ENCODE results near the gene DNAH17.

DNAH17 gene

DNA sequence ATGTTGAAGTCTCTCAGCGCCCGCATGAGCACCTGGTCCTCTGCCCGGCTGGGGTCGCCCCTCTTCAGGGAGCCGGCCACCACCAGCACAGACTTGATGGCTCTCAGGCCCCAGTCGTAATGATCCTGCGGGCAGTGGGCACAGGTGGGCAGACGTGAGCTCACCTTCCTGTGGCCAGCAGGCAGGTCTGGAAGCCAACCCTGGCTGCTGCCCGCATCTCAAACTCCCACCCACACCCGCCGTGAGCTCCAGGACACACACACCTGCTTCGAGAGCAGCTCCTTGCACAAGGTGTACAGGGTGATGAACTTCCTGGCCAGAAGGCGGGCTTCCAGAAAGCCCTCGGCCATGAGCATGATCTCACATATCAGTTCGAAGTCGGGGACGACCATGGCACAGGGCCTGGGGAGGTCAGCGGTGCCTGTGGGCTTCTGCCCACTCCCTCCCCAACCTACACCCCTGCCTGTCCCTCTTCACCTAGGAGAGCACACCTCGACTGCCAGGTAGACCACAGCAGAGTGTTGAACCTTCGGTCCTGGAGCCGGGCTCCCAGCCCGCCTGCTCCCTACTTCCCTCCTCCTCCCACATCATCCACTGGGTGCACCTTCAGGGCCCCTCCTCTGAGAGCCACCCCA lies 82.4 kb downstream of the DNAH17 start:
- no peak for DNase-seq (ENCODE audit: low read depth)

DNA sequence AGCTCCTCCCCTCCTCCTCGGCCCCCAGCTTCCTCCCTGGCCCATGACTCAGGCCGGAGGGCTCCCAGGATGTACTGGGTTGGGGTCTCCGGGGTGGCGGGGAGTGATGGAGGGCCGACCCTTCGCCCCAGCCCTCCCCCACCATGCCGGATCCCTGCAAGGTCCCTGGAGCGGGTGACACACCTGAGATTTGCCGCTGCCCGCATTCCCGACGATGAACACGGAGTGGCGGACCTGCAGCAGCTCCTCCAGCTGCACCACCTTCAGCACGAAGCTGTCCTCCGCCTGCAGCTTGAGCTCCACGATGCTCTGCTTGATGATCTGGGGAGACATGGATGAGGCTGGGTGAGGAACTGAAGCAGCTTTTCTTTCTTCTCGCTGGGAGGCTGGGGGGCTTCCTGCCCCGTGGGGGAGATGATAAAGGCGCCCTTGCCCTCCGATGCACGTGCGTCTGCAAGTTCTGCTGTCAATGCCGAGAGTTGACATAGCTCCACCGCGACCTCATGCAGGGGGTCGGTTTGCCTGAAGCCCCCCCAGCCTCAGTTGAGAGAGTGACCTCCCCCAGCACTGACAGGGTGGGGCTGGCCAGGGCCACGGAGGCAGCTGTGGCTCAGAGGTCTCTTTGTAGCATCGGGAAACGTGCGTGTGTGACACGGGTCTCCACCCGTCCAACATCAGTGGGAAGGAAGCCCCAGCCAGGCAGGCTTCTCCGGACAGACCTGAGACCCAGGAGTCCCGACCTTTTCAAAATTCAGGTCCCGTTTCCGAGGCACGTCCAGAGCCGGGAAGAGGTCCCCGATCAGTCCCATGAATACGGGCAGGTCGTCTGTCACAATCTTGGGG lies 83.1 kb downstream of the DNAH17 start:
- no peak for DNase-seq (ENCODE audit: low read depth)

DNA sequence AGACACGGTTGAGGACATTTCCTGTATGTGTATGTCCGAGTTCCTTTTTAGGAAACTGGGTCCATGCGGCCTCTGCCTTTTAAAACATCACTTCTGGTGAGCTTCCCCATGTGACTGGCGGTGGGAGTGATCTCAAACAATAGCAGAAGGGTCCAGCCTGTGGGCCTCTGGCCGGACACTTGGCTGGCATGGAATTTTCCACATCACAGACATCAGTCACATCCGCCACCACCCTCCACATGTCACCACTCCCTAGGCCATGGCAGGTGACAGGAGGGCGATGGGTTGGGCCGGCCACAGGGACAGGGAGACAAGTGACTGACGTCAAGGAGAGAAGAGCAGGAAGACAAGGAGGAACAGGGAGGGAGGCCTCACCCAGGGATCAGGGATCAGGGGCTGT lies 83.7 kb downstream of the DNAH17 start:
- DNase-seq (ENCODE audit: low read depth), result no peak

DNA sequence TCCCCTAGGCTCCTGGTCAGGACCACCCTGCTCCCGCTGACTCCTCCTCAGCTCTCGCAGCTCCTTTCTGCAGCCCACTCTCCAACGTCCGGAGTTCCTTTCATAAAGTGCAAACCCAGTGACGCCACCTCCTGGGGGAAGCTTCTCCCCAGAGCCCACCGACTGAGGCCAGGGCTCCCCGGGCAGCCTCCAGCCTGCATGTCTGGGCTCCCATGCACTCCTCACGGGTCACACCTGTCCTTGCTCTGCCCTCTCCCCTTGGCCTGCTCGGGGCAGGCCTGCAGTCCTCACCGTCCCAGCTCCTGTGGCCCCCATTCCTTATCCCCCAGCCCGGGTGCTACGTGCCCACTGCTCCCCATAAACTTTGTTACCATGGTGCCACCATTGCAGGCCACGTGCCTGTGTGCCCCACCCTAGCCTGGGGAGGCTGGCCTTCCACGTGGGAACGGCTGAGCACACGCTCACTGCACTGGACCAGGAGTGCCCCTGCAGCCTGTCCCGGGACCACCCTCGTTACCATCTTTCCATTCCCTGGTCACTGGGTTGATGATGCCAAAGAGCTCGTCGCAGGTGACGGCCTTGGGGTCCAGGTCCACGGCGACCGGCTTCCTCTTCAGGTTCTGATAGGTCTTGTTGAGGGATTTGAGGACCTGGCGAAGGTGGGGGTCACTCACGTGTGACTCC lies 84.9 kb downstream of the DNAH17 start:
- no peak for DNase-seq (ENCODE audit: low read depth)

DNA sequence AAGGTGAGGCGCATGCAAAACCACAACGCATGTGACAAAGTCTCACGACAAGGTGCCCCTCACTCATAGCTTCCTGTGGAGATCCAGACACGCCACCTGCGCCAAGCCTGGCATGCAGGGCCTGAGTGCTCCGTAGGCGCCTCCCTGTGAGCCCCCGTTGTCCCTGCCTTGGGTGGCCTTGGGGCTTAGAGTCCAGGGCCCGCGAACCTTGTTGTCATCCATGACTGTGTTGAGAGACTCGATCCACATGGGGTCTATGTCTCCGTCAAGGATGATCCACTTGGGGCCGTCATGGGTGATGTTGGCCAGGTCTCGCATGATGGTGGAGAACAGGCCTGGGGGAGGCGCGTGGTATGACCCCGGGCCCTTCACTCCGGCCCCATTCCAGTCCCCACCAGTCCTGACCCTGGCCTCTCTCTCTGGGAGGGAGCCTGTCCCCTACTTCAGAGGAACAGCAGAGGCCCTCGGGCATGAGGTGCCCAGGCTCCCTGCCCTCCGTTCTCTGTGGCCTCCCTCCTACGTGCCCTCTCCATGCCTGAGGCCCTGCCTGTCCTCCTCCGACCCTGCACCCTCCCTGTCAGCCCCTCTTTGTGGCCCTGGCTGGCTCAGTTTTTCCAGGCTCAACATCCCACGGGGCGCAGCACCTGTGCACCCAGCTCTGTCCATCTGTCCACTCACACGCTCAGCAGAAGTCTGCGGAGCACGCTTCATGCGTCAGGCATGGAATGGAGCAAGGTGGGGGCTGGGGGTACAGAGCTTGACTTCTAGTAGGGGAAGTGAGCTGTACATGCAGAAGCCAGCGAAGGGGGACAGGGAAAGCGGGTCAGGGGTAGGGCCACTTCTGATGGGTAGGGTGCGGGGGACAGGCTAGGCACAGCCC lies 85.7 kb downstream of the DNAH17 start:
- DNase-seq (ENCODE audit: low read depth), result no peak

DNA sequence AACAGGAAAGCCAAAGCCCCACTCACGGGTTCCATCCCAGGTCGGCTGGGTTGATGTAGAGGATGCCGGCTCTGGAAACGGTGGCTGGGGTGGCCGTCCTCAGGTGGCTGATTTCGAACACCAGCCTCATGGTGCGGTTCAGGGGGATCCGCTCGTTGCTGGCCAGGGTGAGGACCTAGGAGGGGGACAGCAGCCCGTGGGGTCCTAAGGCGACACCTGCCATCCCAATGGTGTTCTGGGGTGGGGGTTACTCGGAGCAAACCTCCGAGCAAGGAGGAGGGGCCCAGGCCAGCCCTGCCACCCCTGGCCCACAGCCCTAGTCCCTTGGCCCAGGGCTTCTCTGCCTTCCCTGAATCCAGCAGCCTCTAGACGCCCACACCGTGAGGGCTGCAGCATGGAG lies 86.5 kb downstream of the DNAH17 start:
- no peak for DNase-seq (ENCODE audit: low read depth)

DNA sequence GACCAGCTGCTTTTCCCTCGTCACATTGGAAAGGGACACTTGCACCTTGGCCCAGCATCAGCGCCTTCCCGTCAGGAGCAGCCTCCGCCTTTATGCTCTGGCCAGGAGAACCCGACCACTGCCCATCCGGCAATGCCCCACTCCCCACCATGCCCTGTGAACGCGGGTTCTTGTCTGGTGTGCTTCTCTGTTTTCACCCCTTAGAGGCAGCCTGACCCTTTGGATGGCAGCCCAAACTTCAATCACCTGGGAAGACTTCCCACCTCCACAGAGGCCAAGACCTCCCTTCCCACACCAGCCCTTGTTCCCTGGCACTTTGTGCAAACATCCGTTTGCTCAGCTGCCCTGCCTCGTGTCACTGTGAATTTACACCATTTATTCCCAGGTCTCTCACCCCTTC lies 87.0 kb downstream of the DNAH17 start:
- DNase-seq (ENCODE audit: low read depth), result no peak

DNA sequence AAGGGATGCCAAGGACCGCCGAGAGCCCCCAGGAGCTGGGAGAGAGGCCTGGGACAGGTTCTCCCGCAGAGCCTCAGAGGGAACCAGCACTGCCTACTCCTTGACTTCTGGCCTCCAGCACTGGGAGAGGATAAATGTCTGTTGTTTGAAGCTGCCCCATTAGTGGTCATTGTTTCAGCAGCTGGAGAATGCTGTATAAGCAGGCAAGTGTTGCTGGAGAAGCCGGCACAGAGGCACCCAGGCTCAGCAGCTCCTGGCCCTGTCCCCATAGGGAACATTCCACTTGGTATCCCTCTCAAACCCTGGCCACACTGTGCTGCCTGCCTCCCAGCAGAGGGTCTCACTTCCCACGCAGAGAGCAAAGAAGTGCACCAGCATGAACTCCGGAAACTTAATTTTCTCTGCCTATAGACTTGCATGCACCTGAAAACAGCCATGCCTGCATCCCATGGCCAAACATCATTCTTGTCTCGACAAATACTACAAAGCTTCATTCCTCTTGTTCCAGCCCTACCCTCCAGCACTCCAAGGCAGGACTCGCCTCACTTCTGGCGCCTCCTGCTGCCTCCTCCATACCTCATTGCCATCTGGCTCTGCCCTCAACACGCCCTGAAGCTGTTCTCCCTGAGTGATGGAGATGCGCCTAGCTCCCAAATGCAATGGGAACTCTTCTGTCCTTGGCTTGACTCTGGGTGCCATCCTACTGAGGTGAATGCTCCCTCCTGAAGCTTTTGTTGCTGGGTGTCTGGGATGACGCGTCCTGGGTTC lies 88.1 kb downstream of the DNAH17 start:
- DNase-seq (ENCODE audit: low read depth), result no peak

DNA sequence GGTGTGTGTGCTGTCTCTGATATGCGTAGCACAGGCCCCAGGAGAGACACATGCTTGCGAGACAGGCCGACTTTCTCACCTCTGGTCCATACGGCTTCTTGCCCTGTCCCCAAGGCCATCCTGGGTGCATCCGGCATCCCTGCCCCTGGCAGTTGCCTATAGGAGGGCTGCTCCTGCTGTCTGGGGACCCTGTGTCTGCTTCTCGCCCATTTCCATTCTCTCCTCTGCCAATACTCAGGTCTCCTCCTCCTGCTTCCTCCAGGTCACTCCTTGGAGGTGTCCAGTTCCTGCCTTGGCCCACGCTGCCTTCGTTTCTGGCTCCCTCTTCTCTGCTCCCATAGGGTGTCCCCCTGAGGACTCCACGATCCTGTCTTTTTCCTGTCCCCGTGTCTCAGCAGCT lies 89.0 kb downstream of the DNAH17 start:
- no peak for DNase-seq (ENCODE audit: low read depth)

DNA sequence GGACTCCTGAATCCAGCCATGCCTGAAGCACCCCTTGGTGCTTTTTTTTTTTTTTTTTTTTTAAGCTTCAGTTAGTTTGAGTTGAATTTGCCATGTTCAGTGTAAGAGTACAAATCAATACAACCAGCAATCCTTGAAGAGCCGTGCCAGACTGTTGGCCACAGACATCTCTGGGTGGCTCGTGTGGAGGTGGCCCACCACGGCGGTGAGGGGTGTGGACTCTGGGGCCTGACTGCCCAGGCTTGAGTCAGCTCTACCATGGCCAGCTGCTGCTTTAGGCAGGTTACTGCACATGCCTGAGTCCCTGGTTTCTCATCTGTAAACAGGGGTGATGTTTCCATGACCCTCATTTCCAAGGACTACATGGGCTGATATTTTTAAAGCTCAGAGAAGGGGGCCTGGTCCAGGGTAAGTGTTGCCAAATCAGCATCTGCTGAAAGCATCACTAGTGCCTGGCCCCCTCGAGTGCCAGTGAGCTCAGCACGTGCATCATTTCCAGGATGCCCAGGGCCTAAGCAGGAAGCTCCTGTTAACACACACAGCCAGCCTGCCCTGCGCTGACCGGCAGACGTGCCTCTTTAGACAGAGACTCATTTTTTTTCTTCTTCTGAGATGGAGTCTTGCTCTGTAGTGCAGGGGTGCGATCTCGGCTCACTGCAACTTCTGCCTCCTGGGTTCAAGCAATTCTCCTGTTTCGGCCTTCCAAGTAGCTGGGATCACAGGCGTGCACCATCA lies 90.1 kb downstream of the DNAH17 start:
- DNase-seq (ENCODE audit: low read depth), result no peak

DNA sequence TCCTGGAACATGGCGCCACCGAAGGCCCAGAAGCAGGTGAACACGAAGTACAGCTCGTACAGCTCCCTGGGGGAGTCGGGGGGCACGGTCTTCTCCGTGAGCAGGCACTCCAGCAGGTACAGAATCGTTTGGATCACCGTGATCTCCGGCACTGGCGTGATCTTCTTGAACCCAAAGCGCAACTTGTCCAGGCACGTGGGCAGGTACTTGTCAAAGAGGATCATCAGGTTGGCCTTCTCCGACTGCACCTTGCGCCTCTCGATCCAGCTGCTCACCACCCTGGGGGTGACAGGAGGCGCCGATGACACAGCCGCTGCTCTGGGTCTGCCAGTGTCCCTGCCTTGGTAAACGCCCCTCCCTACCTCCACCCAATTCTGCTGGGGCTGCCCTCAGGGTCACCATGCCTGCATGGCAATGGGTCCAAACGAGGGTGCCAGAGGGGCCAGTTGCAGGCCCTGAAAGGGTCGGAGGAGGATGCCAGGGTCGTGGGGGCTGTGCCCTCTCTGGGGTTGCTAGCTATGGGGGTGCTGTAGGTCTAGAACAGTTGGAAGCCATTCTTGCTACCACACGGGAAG lies 90.9 kb downstream of the DNAH17 start:
- no peak for DNase-seq (ENCODE audit: low read depth)

DNA sequence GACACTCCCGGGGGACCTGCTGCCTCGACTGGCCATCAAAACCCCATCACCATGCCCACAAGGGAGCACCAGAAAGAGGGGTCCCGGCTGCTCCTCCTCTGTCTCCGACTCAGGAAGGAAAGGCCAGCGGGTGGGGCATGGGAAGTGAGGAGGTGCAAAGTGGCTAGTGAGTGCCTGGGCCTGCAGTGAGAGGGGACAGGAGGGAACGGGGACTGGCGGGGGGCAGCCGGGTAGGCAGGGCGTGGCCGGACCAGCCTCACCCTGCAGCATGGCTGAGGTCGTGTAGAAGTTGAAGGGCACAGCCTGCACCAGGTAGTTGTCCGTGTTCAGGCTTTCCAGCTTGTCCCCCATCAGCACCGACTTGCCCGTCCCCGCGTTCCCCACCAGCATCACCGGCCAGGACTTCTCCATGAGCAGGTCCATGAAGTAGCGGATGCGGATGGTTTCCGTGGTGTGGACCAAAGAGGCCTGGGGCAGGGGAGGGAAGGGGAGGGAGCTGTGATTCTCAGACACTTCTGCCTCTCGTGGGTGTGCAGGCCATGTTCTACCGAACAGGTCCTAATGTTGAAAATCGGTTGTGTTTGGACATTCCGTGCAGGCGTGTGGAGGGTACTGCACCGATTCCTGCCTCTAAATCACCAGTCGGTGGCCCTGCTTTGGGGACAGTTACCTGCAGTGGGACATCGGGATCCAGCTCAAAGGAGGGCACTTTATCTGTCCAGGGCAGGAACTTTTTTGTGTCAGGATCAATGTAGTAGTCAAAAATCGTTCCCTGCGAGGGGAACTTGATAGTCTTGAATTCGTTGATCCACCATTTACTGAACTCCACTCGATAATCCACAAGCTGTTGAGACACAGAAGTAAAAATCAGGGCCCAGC lies 91.7 kb downstream of the DNAH17 start:
- no peak for DNase-seq (ENCODE audit: low read depth)

DNA sequence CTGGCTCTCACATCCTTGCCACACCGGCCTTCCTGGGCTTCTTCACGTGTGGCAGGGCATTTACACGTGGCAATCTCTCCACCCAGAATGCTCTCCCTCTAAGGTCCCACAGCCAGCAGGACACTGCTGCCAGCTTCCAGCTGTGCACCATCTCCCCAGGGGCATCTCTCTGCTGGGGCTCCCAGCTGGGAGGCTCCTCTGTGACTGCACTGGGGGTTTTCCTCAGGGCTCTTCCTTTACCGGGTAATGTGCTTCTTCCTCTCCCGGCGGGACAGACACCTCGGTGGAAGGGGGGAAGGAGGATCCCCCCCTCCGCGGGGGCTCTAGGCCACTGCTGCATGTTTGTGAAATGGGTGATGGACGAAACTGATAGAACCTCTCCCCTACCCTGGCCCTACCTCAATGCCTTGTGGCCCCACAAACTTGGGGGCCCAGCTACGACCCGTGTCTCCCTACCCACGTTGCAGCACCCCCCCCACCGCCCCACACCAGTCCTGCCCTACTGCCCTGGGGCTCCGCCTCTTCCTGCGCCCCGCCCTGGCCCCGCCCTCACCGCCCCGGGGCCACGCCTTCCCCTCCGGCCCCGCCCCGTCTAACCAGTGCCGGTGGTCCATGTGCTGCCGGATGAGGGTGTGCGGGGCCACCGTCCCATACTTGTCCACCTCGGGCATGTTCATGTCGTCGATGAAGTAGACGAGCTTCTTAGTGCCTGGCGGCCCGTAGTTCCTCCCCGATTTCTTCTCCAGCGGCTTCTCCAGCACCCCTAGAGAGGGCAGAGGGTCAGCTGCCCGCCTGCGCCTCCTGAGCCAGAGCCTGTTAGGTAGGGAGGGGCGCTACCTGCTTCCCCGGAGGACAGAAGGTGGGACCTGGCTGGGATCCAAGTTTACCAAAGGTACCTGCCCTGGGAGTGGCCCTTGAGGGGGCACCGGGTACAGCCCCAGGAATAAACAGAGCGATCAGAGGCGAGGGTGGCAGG lies 92.6 kb downstream of the DNAH17 start:
- DNase-seq (ENCODE audit: low read depth), result peak; percentile 60

DNA sequence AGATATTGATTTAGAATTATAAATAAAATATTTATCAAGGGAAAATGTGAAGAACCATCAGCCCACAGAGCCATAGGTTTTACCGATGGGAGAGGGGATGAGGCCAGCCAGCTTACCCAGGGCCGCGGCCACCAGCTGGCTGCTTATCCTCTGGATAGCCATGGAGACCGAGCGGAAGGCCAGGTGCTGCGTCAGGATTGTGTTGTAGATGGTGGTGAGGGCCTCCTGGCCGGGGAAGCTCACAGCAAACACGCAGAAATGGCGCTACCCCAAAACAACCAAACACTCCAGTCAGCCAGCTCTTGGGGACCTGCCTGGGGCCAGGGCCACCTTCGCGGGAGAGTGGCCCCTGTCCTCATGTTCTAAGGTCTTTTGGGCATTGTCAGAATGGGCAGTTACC lies 97.8 kb downstream of the DNAH17 start:
- DNase-seq (ENCODE audit: low read depth), result no peak

DNA sequence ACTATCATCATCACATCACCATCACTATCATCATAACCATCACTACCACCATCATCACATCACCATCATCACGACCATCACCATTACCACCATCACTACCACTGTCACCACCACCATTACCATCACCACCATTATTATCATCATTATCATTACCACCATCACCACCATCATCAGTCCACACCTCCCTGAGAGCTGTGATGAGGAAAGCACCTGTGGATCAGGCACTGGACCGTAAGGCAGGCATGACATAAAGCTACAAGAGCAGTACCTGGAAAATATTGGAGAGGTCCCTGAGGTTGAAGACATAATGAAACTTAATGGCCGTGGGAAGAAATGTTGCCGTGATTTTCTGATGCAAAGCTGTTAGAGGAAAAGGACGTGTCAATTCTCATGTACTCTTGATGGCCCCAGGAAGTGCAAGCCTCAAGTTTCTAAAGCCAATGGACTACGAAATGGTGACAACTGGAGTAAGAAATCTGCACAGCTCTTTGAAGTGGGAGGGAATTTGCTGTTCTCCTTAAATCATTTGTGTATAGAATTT lies 98.4 kb downstream of the DNAH17 start:
- DNase-seq (ENCODE audit: low read depth), result no peak

DNA sequence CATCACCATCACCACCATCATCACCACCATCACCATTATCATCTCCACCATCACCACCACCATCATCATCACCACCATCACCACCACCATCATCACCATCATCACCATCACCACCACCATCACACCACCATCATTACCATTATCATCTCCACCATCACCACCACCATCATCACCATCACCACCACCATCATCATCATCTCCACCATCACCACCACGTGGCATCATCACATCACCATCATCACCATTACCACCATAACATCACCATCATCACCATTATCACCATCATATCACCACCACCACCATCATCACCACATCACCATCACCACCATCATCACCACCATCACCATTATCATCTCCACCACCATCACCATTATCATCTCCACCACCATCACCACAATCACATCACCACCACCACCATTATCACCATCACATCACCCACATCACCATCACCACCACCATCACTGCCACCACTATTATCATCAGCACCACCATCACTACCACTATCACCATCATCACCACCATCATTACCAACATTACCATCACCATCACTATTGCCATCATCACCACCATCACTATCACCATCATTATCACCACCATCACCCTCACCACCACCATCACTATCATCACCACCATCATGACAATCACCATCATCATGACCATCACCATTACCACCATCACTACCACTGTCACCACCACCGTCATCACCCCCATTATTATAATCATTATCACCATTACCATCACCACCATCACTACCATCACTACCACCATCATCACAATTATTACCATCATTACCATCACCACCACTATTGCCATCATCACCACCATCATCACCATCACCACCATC lies 99.1 kb downstream of the DNAH17 start:
- DNase-seq (ENCODE audit: low read depth), result no peak

DNA sequence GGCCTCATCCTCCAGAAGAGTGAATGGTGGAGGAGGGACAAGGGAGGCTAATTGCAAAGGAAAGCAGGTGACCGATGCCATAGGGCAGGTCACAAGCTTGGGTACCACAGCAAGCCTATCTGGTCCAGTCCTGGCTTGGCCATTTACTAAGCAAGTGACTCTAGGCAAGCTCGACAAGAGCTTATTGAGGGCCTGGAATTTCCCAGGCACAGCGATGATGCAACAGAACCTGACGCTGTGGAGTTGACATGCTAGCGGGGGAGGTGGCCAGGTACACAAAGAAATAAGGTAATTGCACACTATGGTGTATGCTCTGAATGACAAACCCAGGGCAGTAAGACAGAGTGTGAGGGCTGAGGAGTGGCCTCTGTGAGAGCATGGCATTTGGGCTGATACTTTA lies 100.2 kb downstream of the DNAH17 start:
- no peak for DNase-seq (ENCODE audit: low read depth)
